C1 segment of cervical spinal cord (tissue), 14 donors: ENCODE measurements around the gene SULT2B1.
A peak's percentile ranks its signal among the peaks of the same experiment; 100 is the strongest.
"Not testable (repeated sequence)": the region's sequence is repeated elsewhere in the genome, so short reads cannot be mapped to it uniquely, and the experiment has no call there.

Experiments used
- DNase-seq, 14 donors: peaks; one replicate each; lab custom pipeline; 2025; lab: John Stamatoyannopoulos, UW

The SULT2B1 gene

DNA sequence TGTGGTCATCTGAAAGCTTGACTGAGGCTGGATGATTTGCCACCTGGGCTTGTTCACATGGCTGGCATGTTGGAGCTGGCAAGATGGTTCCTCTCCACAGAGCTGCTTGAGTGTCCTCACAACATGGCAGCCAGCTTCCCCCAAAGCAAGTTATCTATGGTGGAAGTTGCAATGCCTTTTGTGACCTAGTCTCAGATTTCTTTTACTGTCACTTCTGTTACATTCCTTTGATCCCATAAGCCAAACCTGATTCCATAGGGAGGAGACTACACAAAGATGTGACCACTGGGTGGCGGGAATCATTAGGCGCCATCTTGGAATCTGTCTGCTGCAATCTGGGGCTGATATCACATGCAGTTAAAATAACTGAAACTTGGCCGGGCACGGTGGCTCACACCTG is 22.8 kb upstream of the SULT2B1 start:
- no peak for DNase-seq

DNA sequence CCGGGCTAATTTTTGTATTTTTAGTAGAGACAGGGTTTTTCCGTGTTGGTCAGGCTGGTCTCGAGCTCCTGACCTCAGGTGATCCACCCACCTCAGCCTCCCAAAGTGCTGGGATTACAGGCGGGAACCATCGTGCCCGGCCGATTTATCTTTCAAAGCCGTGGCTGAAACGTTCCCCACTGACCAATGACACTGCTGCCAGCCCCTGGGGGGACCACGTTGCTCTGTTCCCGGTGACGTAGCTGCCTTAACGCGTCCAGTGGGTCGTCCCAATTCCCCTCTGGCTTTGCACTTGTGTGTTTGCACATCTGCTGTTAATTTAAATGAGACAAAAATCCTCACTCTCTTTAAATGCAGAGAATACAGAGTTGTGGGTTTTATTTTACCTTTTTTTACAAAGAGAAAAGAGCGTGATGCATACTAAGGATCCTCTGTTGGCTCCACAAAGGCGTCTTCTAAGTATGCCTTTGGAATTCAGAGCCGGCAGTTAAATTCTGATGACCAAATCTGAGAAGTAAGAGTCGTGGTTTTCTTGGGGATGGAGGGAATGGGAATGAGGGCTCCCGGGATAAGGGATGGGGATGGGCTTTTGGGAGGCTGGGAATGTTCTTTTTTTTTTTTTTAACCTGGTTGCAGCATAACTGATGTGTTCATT is 21.8 kb upstream of the SULT2B1 start:
- no peak for DNase-seq

DNA sequence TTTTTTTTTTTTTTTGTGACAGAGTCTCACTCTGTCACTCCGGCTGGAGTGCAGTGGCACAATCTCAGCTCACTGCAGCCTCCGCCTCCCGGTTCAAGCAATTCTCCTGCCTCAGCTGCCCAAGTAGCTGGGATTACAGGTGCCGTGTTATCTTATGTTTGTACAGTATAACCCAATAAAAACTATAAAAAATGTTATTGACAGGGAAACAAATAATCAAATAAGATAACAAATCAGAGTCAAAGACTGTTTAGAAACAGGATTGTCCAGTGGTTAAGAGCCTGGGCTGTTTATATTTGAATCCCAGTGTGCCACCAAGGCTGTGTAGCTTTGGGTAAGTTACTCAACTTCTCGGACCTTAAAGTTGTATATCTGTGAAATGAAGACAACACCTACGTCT is 21.2 kb upstream of the SULT2B1 start:
- no peak for DNase-seq

DNA sequence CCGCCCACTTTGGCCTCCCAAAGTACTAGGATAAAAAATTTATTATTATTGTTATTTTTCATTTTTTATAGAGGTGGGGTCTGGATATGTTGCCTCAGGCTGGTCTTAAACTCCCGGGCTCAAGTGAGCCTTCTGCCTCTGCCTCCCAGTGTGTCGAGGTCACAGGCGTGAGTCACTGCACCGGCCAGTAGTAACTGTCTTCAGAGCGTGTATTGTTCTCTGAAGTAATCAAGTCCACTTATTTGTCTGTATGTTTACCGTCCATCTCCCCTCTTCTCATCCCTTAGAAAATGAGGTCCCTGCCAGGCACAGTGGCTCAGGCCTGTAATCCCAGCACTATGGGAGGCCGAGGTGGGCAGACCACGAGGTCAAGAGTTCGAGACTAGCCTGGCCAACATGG is 18.2 kb upstream of the SULT2B1 start:
- no peak for DNase-seq

DNA sequence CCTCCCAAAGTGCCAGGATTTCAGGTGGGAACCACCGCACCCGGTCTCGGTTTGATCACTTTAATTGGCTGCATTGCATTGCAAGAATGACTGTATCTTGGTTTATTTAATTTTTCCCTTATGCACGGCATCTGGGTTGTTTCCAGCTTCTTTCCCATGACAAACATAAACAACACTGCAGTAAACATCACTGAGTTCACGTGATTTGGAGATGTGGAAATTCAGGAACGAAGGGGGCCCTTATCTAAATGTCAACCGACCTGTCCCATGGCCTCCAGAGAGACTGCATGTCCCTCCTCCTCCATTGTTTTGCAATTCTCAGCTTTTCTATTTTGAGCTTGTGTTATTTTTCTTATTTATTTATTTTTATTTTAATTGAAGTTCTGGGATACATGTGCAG is 14.4 kb upstream of the SULT2B1 start:
- DNase-seq = no peak

DNA sequence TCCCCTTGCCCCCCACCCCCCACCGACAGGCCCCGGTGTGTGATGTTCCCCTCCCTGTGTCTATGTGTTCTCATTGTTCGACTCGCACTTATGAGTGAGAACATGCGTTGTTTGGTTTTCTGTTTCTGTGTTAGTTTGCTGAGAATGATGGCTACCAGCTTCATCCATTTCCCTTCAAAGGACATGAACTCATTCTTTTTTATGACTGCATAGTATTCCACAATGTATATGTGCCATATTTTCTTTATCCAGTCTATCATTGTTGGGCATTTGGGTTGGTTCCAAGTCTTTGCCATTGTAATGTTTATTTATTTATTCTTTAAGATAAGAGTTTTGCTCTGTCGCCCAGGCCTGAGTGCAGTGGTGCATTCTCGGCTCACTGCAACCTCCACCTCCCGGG is 13.9 kb upstream of the SULT2B1 start:
- DNase-seq = not testable (repeated sequence)

DNA sequence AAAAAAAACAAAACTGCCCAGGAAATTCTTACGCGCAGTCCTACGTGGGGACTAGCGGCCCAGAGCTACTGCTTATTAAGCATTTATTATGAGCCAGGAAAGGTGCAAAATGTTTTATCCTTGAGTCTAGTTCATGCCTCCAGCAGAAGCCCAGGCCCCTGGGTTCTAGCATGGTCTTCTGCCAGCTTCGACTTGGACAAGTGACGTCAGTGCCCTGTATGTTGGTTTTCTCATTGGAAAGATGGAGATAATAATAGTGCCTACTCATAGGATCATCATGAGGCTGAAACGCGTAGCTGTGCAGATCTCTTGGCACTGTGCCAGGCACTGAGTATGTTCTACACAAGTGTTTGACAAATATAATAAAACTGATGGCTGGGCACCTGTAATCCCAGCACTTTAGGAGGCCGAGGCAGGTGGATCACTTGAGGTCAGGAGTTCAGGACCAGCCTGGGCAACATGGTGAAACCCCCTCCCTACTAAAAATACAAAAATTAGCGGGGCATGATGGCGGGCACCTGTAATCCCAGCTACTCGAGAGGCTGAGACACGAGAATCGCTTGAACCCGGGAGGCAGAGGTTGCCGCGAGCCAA is 12.4 kb upstream of the SULT2B1 start:
- no peak for DNase-seq

DNA sequence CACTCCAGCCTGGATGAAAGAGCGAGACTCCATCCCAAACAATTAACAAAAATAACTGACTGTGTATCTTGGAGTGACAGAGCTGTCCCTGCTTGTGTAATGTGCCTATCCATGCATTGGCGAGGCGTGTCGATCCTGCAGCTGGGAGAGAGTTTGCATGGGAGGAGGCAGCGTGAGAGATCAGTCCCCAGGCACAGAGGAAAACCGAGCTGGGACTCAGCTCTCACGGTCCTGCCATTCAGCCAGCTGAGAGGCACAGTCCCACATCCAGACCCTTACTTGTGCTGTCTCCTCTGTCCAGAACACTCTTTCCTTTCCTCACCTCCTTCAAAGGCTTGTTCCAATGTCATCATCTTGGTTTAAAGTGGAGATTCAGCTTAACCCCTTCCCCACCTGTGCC is 11.9 kb upstream of the SULT2B1 start:
- no peak for DNase-seq

DNA sequence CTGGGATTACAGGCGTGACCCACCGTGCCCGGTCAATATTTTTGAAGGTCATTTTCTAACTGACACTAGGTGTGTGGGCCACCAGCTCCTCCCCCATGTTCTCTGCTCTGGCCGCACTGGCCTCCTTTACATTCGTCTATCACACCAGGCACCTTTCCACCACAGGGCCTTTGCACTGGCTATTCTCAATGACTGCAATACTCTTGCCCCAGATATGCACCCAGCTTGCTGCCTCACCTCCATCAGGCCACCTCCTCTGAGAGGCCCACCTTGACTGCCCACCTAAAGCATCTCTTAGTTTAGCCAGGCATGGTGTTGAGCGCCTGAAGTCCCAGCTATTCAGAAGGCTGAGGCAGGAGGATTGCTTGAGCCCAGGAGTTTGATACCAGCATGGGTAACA is 10.2 kb upstream of the SULT2B1 start:
- no peak for DNase-seq

DNA sequence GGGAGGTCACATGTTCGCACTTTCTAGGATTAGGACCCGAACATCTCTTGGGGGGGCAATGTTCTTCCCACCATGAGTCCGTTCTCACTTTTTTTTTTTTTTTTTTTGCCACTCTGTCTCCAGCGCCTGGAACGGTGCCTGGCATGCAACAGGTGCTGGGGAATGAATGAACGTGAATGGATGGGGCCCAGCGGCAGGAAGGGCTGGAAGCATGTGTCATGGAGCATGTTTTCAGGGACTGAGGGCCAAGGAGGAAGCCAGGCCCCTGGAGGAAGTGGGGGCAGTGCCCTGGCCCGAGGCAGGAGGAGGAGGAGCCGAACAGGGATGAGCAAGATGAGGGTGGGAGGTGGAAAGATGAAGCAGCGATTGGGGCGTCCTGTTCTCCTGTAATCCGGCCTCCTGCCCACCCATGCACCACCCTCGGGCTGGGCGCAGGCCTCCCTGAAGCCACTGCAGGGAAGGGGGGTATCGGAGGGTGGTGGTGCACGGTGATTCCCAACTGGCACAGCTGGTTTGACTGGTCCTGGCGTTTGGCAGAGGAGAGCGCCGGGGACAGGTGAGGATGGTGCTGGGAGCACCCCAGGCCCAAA is 8.8 kb upstream of the SULT2B1 start:
- DNase-seq = no peak

DNA sequence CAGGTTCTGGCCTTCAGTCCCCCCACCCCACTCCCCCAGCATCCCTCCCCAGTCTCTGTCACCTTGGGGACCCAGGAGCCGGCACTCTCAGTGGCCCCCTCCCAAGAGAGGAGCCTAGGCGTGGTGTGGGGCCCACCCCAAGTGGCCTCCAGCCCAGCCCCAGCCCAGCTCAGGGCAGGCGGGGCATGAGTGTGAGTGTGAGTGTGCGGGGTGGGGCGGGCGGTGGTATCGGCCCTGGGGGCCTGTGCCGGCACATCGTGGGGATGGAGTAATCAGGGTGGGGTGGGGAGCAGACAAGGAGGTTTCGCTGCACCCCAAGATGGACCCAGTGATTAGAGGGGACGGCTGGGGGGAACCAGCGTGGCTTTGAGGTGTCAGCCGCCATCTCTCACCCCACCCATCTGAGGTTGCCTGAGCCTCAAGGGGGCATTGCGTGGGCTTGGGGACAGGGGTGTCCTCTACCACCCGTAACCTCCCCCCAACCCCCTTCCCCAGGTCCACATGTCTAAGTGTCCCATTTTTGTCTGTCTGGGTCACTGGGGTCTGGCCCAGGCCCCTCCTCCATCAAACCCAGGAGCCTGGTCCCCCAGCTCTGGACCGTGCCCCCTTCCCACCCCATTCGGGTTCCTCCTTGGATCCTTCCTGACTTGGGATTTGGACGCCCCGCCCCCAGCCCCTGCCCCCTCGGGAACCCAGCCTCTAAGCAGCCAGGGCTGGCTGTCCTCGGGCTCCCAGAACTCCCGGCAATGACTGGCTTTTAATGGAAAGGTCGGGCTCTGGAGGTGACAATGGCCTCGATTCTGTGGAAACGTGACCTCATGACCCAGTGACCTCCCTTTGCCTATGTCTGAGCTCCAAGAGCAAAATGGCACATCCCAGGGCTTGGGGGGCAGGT is 6.9 kb upstream of the SULT2B1 start:
- no peak for DNase-seq

DNA sequence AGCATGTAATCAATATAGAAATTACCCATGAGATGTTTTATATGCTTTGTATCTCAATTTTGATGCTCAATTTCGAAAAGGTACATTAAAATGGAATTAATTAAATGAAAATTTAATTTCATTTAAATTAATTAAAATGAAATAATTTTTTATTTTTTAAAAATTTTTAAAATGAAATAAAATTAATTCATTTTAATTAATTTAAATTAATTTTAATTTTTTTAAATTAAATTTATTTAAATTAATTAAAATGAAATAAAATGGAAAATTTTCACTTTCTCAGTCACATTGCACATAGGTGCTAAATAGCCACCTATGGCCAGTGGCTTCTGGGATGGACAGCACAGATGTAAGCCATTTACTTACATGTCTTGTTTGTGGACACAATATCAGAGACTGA is 4.2 kb upstream of the SULT2B1 start:
- DNase-seq = no peak

DNA sequence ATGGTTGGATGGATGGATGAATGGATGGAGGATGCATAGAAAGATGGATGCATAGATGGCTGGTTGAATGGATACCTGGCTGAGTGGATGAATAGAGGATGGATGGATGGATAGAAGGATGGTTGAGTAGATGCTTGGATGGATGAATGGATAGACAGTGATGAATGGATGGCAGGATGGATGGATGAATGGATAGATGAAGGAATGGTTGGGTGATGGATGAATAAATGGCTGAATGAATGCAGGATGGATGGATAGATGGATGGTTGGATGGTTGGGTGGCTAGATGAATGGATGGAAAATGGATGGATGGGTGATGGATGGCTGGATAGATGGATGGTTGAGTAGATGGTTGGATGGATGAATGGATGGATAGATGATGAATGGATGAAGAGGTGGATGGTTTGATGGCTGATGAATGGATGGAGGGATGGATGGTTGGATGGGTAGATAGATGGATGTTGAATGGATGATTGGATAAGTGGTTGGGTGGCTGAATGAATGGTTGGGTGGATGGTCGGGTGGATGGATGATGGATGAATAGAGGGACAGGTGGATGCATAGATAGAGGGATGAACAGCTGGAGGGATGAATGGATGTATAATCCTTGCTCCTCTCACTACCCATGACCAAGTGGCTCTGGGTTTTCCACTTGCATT is 3.6 kb upstream of the SULT2B1 start:
- DNase-seq = no peak

DNA sequence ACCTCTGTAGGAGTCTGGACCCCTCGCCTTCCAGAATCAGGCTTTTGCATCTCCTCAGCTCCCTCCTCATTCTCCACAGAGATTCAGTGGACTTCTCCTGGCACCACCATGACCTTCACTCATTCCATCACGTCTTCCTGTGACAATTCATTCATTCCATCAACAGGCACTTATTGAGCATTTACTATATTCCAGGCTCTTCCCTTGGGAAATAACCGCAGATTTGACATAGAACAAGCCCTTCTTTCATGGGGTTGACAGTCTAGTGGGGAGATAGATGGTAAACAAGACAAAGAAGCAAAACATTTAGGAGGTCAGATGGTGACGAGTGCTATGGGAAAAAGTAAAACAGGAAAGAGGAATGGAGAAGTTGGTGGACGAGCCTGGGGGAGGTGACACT is 2.6 kb upstream of the SULT2B1 start:
- no peak for DNase-seq

DNA sequence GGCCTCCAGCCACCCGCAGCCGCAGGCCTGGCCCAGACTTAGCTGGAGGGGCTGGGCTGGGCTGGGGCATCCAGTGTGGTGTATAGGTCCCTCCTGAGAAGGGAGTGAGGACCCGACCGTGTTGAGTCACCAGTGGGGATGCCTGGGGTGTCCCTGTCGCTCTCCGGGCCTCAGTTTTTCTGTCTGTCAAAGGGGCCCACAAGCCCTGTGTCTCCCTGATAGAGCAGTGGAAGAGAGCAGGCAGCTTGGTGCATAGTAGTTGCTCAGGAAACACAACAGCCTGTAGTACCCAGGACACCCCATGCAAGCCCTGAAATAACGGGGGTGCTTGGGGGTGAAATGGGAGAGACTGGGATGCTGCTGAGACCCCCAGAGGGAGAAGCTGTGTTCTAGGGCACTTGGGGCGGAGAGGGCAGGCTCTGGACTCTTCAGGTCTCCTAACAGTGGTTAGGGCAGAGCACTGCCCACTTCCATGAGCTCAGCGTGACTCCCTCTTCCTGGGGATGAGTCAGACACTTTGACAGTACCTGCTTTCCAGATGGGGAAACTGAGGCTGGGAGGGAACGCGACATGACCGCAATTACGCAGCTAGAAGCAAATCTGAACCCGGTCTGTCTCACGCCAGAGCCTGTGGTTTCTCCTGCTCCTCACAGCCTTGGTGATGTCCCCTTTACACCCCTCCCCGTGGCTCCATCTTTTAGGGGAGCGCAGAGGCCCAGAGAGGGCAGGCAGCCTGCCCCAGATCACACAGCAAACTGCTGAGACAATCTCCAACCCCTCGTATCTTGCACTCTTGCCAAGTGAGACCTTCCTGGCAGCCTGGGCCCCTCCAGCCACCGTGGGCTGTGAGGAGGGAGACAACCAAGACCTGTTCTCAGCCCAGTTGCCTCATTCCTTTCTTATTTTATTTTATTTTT is 692 bp downstream of the SULT2B1 start:
- no peak for DNase-seq

DNA sequence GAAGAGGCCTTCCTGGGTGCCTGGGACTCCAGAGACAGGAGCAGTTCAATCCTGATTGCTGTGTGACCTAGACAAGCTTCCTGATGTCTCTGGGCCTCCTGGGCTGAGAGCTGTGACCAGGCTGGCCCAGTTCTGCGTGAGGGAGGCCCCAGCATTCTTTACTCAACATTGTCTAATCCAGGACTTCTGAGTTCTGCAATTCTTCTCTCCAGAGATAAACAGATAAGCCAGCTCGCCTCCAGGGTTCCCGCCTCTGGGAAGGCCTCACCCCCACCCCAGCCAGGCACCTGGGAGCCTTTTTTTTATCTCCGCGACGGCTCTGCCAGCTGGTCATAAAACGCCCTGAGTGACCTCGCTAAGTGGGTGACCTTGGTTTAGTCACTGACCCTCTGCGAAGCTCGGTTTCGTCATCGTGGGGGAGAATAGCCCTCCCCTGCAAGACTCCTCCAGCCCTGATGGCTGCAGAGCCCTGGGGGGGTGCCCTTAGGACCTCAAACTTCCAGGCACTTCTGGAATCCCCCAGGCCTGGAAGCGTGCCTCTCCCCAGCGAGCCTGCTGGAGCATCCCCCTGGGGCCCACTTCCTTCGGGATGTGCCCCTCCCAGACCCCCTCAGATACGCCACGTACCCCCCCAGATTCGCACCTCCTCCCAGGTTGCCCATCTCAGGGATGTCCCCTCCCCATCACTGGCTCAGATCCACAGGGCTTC is 1.9 kb downstream of the SULT2B1 start:
- DNase-seq = no peak

DNA sequence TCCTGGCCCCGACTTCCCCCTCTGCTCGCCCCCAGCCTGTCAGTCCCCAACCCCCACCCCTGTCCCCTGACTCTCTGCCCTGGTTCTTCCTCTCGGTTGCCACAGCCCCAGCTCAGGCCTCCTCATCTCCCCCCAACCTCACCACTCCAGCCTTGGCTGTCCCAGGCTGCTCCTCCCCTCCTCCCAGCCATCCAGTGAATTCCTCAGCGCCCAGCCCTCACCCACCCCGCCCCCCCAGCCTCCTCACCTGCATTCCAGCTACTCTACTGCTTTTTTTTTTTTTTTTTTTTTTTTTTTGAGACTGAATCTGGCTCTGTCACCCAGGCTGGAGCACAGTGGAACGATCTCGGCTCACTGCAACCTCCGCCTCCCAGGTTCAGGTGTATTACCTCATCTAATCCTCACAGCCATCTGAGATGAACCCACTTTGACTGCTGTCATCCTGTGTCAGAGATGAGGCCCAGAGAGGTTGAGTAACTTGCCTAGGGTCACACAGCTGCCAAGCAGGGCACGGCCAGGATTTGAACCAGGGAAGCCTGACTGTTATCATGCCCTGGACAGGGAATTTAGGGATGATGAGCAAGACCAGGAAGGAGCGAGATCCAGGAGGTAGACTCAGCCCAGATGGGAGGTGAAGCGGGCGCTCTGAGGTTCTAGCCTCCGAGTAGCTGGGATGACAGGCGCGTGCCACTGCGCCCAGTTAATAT is 2.6 kb downstream of the SULT2B1 start:
- no peak for DNase-seq

DNA sequence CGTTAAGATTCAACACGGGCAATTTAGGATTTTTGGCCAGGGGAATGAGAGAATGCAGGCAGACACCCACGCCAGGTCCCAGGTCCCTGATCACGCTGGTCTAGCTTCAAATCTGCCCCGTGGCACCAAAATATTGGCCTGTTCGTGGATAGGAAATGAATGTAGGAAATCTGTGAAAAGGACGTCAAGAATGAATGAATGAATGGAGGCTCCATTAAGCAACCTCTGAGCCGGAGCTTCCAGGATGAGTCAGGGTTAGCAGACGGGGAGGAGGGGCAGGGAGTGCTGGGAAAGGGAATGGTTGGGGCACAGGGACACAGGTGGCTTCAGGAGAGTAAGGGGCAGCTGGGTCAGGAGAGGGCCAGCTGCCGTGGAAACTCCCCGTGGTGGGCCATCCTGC is 4.2 kb downstream of the SULT2B1 start:
- DNase-seq = peak in 1 of 14 donors; percentile 10

DNA sequence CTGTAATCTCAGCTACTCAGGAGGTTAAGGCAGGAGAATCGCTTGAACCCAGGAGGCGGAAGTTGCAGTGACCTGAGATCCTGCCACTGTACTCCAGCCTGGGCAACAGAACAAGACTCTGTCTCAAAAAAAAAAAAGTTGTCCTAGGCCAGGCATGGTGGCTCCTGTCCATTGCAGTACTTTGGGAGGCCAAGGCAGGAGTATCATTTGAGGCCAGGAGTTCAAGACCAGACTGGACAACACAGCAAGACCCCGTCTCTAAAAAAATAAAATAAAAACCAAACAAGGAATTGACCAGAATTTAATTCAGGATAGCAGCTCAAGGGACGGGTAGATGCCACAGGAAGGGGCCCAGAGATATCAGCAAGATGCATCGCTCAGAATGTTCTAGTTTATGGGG is 4.9 kb downstream of the SULT2B1 start:
- DNase-seq = no peak
